GM23338 (cell line): Measurements from ENCODE around the gene NOL3. TPM values are rescaled to one million over a fixed set of nuclear protein-coding genes. Genes with fewer than 3 reads are reported as not detected.

Experiments
- ATAC-seq: fragments of 200-7000 bp; cut with Tn5 transposase; 3 replicates; pipeline ENCODE4 v1.9.1; 2020
- DNase-seq: peaks from one replicate; pipeline ENCODE4 v3.0.0-alpha.2; 2015; ENCODE audit warnings: low spot score
- H2AFZ ChIP-seq: fragments of 200-600 bp; sonication (generic); 2 replicates; pipeline ENCODE4 v1.8.0; 2016; ENCODE audit warnings: antibody characterized with exemption, mild to moderate bottlenecking, moderate library complexity
- H3F3A ChIP-seq: fragments of 200-600 bp; sonication (generic); replicated peaks from 2 replicates; pipeline ENCODE4 v1.8.0; 2017; ENCODE audit warnings: antibody characterized with exemption, mixed run types, low read depth
- H3K27ac ChIP-seq: fragments of 200-600 bp; sonication (generic); 2 replicates; pipeline ENCODE4 v1.6.1; 2016; ENCODE audit warnings: low read depth
- H3K27me3 ChIP-seq: fragments of 200-600 bp; sonication (generic); 2 replicates; pipeline ENCODE4 v1.8.0; 2016; ENCODE audit warnings: mild to moderate bottlenecking, mixed run types, moderate library complexity; ENCODE audit not compliant: insufficient read depth
- H3K36me3 ChIP-seq: fragments of 200-600 bp; sonication (generic); 2 replicates; pipeline ENCODE4 v1.8.0; 2016; ENCODE audit warnings: mild to moderate bottlenecking; ENCODE audit not compliant: insufficient read depth
- H3K4me1 ChIP-seq: fragments of 200-600 bp; sonication (generic); 2 replicates; pipeline ENCODE4 v1.8.0; 2016; ENCODE audit warnings: mild to moderate bottlenecking, moderate library complexity; ENCODE audit not compliant: insufficient read depth
- H3K4me2 ChIP-seq: fragments of 200-600 bp; sonication (generic); 2 replicates; pipeline ENCODE4 v1.7.1; 2017; ENCODE audit warnings: mixed run types
- H3K4me3 ChIP-seq: fragments of 200-600 bp; sonication (generic); 2 replicates; pipeline ENCODE4 v1.6.1; 2016; ENCODE audit warnings: mixed run types
- H3K79me2 ChIP-seq: fragments of 200-600 bp; sonication (generic); replicated peaks from 2 replicates; pipeline ENCODE4 v1.8.0; 2017; ENCODE audit warnings: mild to moderate bottlenecking; ENCODE audit not compliant: insufficient read depth
- H3K9me2 ChIP-seq: fragments of 200-600 bp; sonication (generic); 2 replicates; pipeline ENCODE4 v1.8.0; 2017; ENCODE audit not compliant: insufficient read depth
- H4K20me1 ChIP-seq: fragments of 200-600 bp; sonication (generic); replicated peaks from 2 replicates; pipeline ENCODE4 v1.8.0; 2017; ENCODE audit warnings: mild to moderate bottlenecking; ENCODE audit not compliant: insufficient read depth
- H3K27ac Mint-ChIP-seq: 2 replicates; pipeline ENCODE4 v1.8.0; 2020; ENCODE audit warnings: inconsistent platforms, mild to moderate bottlenecking, moderate library complexity, mixed read lengths
- H3K27me3 Mint-ChIP-seq: 3 replicates; pipeline ENCODE4 v1.8.0; 2022; ENCODE audit warnings: low read depth, mild to moderate bottlenecking, moderate library complexity, mixed read lengths, inconsistent platforms; ENCODE audit not compliant: insufficient read depth, poor library complexity
- H3K36me3 Mint-ChIP-seq: 3 replicates; pipeline ENCODE4 v1.8.0; 2021; ENCODE audit warnings: low read depth, mild to moderate bottlenecking, inconsistent platforms, moderate library complexity, mixed read lengths
- H3K4me1 Mint-ChIP-seq: 3 replicates; pipeline ENCODE4 v1.8.0; 2020; ENCODE audit warnings: mild to moderate bottlenecking, inconsistent platforms, mixed read lengths
- H3K4me3 Mint-ChIP-seq: 3 replicates; pipeline ENCODE4 v1.8.0; 2021; ENCODE audit warnings: moderate library complexity, mild to moderate bottlenecking, inconsistent platforms, mixed read lengths
- H3K9me3 Mint-ChIP-seq: 3 replicates; pipeline ENCODE4 v1.8.0; 2020; ENCODE audit warnings: moderate library complexity, mild to moderate bottlenecking, inconsistent platforms, mixed read lengths
- CREB1 ChIP-seq: fragments of 250-450 bp; sonication (Bioruptor Pico); IDR thresholded peaks from 2 replicates; pipeline ENCODE4 v1.5.0; 2020; ENCODE audit warnings: low read depth, mild to moderate bottlenecking, moderate library complexity
- CTCF ChIP-seq, 2 experiments: fragments of 200-600 bp in 1 of 2; sonication (generic) in 1 of 2; conservative IDR thresholded peaks; 2 replicates each; pipeline versions ENCODE4 v1.5.1 to v1.6.1; 2016 to 2017; ENCODE audit warnings: antibody characterized with exemption in 2 of 2, low read depth in 2 of 2, mild to moderate bottlenecking in 2 of 2, moderate library complexity in 1 of 2
- ETS1 ChIP-seq: IDR thresholded peaks from 2 replicates; pipeline ENCODE4 v1.6.1; 2016; ENCODE audit warnings: antibody characterized with exemption
- EZH2 ChIP-seq: fragments of 200-600 bp; sonication (generic); IDR thresholded peaks from one replicate; pipeline ENCODE4 v1.8.0; 2017; ENCODE audit warnings: antibody characterized with exemption, mild to moderate bottlenecking, low read depth; ENCODE audit not compliant: unreplicated experiment
- EZH2phosphoT487 ChIP-seq: fragments of 200-600 bp; sonication (generic); IDR thresholded peaks from one replicate; pipeline ENCODE4 v1.8.1; 2018; ENCODE audit warnings: antibody characterized with exemption; ENCODE audit not compliant: unreplicated experiment
- JUNB ChIP-seq: IDR thresholded peaks from one replicate; pipeline ENCODE4 v1.6.1; 2016; ENCODE audit warnings: antibody characterized with exemption; ENCODE audit not compliant: unreplicated experiment
- NANOG ChIP-seq: IDR thresholded peaks from 2 replicates; pipeline ENCODE4 v1.6.1; 2016; ENCODE audit warnings: antibody characterized with exemption, borderline replicate concordance
- POLR2AphosphoS5 ChIP-seq: IDR thresholded peaks from 2 replicates; pipeline ENCODE4 v1.6.1; 2016; ENCODE audit warnings: antibody characterized with exemption, low read depth
- STAT1 ChIP-seq: IDR thresholded peaks from one replicate; pipeline ENCODE4 v1.6.1; 2016; ENCODE audit warnings: antibody characterized with exemption; ENCODE audit not compliant: unreplicated experiment
- ZNF114 ChIP-seq: fragments of 250-450 bp; sonication (Bioruptor Pico); IDR thresholded peaks from 2 replicates; pipeline ENCODE4 v1.5.0; 2020; ENCODE audit warnings: mild to moderate bottlenecking, moderate library complexity
- ZNF331 ChIP-seq: fragments of 250-450 bp; sonication (Bioruptor Pico); IDR thresholded peaks from 2 replicates; pipeline ENCODE4 v1.5.0; 2020; ENCODE audit warnings: low read depth, mild to moderate bottlenecking, moderate library complexity
- ZNF462 ChIP-seq: fragments of 250-450 bp; sonication (Bioruptor Pico); IDR thresholded peaks from 2 replicates; pipeline ENCODE4 v1.5.0; 2020; ENCODE audit warnings: mild to moderate bottlenecking, moderate library complexity
- polyA plus RNA-seq: library from polyadenylated mRNA; unstranded; fragments of >200 nt; fragmentation: Nextera tagmentation; extraction: Ambion mirVana; gene quantifications from 2 replicates; pipeline ENCODE4 v1.2.1, GENCODE V29; 2016
- total RNA-seq: library from RNA; depleted of rRNA; stranded (reverse); fragments of >200 nt; shearing (Covaris generic); gene quantifications from 2 replicates; pipeline ENCODE4 v1.2.3, GENCODE V29; 2014
- TF ChIP-seq, protein P1 (sequence below): IDR thresholded peaks from one replicate; pipeline ENCODE4 v1.6.1; 2018; ENCODE audit warnings: antibody characterized with exemption; ENCODE audit not compliant: unreplicated experiment

The NOL3 gene
- total and polyA plus RNA-seq, 2 experiments from 2014 or later: 3.3 to 4.0 TPM

GRCh38 chr16:67183284-67183626, 12.9 kb downstream of the NOL3 start:
- DNase-seq: no peak
- peaks cover 38% of the 10 kb centered on the region for H3K27me3 Mint-ChIP-seq
- ATAC-seq: no peak
- Histone ChIP-seq H3K9me2 (no peaks in the 10 kb centered on the region), H3K4me3 (peak overlapping the region; percentile 63), H3F3A (peaks cover 3% of the 10 kb centered on the region; the same call in 1 of the 2 replicates), H2AFZ (peak overlapping the region; percentile 15), H3K27me3 (peaks cover 28% of the 10 kb centered on the region), H3K4me2 (peak overlapping the region; percentile 82), H3K4me1 (peaks cover 18% of the 10 kb centered on the region), H4K20me1 (no peaks in the 10 kb centered on the region), H3K27ac (no peak overlapping the region), H3K36me3 (no peaks in the 10 kb centered on the region), H3K79me2 (peaks cover 10% of the 10 kb centered on the region)
- H3K9me3 Mint-ChIP-seq: no peaks in the 10 kb centered on the region; the same call in 2 of the 3 replicates
- H3K27ac Mint-ChIP-seq: no peak overlapping the region
- H3K4me3 Mint-ChIP-seq: no peak overlapping the region
- TF ChIP-seq CTCF (conservative IDR thresholded peaks at IDR 0.05; ENCODE audit: low read depth in 2 of 2) (no peak), ETS1 (no peak), ZNF331 (no peak), POLR2AphosphoS5 (no peak), CREB1 (CRISPR knock-in tag) (no peak), STAT1 (no peak), EZH2phosphoT487 (no peak), EZH2 (no peak), ZNF462 (CRISPR knock-in tag) (no peak), NANOG (no peak), ZNF114 (CRISPR knock-in tag) (no peak), JUNB (no peak)
- TF ChIP-seq, protein P1, sequence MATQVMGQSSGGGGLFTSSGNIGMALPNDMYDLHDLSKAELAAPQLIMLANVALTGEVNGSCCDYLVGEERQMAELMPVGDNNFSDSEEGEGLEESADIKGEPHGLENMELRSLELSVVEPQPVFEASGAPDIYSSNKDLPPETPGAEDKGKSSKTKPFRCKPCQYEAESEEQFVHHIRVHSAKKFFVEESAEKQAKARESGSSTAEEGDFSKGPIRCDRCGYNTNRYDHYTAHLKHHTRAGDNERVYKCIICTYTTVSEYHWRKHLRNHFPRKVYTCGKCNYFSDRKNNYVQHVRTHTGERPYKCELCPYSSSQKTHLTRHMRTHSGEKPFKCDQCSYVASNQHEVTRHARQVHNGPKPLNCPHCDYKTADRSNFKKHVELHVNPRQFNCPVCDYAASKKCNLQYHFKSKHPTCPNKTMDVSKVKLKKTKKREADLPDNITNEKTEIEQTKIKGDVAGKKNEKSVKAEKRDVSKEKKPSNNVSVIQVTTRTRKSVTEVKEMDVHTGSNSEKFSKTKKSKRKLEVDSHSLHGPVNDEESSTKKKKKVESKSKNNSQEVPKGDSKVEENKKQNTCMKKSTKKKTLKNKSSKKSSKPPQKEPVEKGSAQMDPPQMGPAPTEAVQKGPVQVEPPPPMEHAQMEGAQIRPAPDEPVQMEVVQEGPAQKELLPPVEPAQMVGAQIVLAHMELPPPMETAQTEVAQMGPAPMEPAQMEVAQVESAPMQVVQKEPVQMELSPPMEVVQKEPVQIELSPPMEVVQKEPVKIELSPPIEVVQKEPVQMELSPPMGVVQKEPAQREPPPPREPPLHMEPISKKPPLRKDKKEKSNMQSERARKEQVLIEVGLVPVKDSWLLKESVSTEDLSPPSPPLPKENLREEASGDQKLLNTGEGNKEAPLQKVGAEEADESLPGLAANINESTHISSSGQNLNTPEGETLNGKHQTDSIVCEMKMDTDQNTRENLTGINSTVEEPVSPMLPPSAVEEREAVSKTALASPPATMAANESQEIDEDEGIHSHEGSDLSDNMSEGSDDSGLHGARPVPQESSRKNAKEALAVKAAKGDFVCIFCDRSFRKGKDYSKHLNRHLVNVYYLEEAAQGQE: no peak
- peaks cover 19% of the 10 kb centered on the region for H3K4me1 Mint-ChIP-seq
- H3K36me3 Mint-ChIP-seq: no peaks in the 10 kb centered on the region; the same call in 2 of the 3 replicates
